Lower leg skin (tissue), 4 donors: ENCODE results near the gene GRIFIN. TPM values are rescaled to one million over a fixed set of nuclear protein-coding genes. Genes with fewer than 3 reads are reported as not detected.

Experiments
- DNase-seq, 2 donors: peaks; one replicate each; pipeline ENCODE4 v3.0.0-alpha.2; 2019; ENCODE audit warnings: low spot score in 2 of 2
- H3K4me3 ChIP-seq: fragments of 200-600 bp; sonication (generic); 2 replicates; pipeline ENCODE4 v1.5.1; 2017; ENCODE audit warnings: mild to moderate bottlenecking, low read depth; ENCODE audit not compliant: poor library complexity, severe bottlenecking
- CTCF ChIP-seq, 3 donors: fragments of 450-650 bp; IDR thresholded peaks; one replicate each; pipeline ENCODE4 v1.5.1; 2016; ENCODE audit warnings: antibody characterized with exemption in 3 of 3, mild to moderate bottlenecking in 3 of 3, moderate library complexity in 2 of 3
- POLR2A ChIP-seq, 2 donors: fragments of 450-650 bp; IDR thresholded peaks; one replicate each; pipeline ENCODE4 v1.6.1; 2016 to 2017; ENCODE audit warnings: antibody characterized with exemption in 2 of 2, mild to moderate bottlenecking in 1 of 2, moderate library complexity in 1 of 2
- WGBS, 2 donors: methylation state at CpG; one replicate each; pipeline ENCODE4 v1.1.5; 2018; 5-methylcytosine and 5-hydroxymethylcytosine counted together
- intact Hi-C: fragments of 100-400 bp; cut with DNase I; formaldehyde crosslinking; loops from one replicate; pipeline ENCODE4 v1.15.0; 2023; ENCODE audit warnings: low total_unique reads
- total RNA-seq, 4 donors: library from RNA; depleted of rRNA; stranded (reverse); fragments of >200 nt; gene quantifications; one replicate each; pipeline ENCODE4 v1.1.0, GENCODE V29; 2016

GRIFIN gene
- total RNA-seq, 4 donors from 2014 or later: not detected

GRCh38 chr7:2468227-2468626, 8.0 kb downstream of the GRIFIN start:
- H3K4me3 ChIP-seq: no peak overlapping the region
- intact Hi-C loops: no loop called here
- DNase-seq: no peak
- TF ChIP-seq CTCF (IDR thresholded peaks at IDR 0.05) (no peak), POLR2A (IDR thresholded peaks at IDR 0.05) (no peak)
- 73 to 81% methylated on average over 7 of the region's 7 CpGs for WGBS, 2 donors

- WGBS, 2 donors: 92 to 93% methylated on average over 10 of the region's 10 CpGs
- DNase-seq: no peak
- TF ChIP-seq POLR2A (IDR thresholded peaks at IDR 0.05) (no peak), CTCF (IDR thresholded peaks at IDR 0.05) (no peak)
- H3K4me3 ChIP-seq: no peak overlapping the region
- intact Hi-C loops: no loop called here
Measured at GRCh38 chr7:2466675-2467074, 9.5 kb downstream of the GRIFIN start.

GRCh38 chr7:2465928-2466327, 10.3 kb downstream of the GRIFIN start:
- intact Hi-C loops: no loop called here
- TF ChIP-seq POLR2A (IDR thresholded peaks at IDR 0.05) (no peak), CTCF (IDR thresholded peaks at IDR 0.05) (no peak)
- H3K4me3 ChIP-seq: no peak overlapping the region
- 81 to 83% methylated on average over 12 of the region's 12 CpGs for WGBS, 2 donors
- DNase-seq: no peak

GRCh38 chr7:2462731-2463130, 13.5 kb downstream of the GRIFIN start:
- DNase-seq: no peak
- intact Hi-C loops: no loop called here
- TF ChIP-seq POLR2A (IDR thresholded peaks at IDR 0.05) (no peak), CTCF (IDR thresholded peaks at IDR 0.05) (no peak)
- whole genome bisulfite sequencing, 2 donors: 87 to 91% methylated on average over 3 of the region's 3 CpGs
- H3K4me3 ChIP-seq: no peak overlapping the region

- no peak overlapping the region for H3K4me3 ChIP-seq
- 86 to 93% methylated on average over 15 of the region's 15 CpGs for WGBS, 2 donors
- DNase-seq: no peak
- TF ChIP-seq POLR2A (IDR thresholded peaks at IDR 0.05) (no peak), CTCF (IDR thresholded peaks at IDR 0.05) (no peak)
- intact Hi-C loops: no loop called here
Measured at GRCh38 chr7:2461268-2462026, 14.8 kb downstream of the GRIFIN start.

GRCh38 chr7:2460641-2461040, 15.6 kb downstream of the GRIFIN start:
- DNase-seq: no peak
- intact Hi-C loops: no loop called here
- TF ChIP-seq CTCF (IDR thresholded peaks at IDR 0.05): no peak
- TF ChIP-seq POLR2A (IDR thresholded peaks at IDR 0.05): no peak
- WGBS, 2 donors: 83 to 86% methylated on average over 1 to 5 of the region's 6 CpGs
- no peak overlapping the region for H3K4me3 ChIP-seq
